ENCODE measurements around the gene POMC. TPM values are rescaled to one million over a fixed set of nuclear protein-coding genes. Genes with fewer than 3 reads are reported as not detected.
A peak's percentile ranks its signal among the peaks of the same experiment; 100 is the strongest.

Gene POMC
- total and polyA plus RNA-seq, 2 of the 13 experiments (the other 11 are each of a cell fraction or from before 2014, with no cell fraction given), result not detected

- FAIRE-seq (no peak), ATAC-seq (no peak), DNase-seq (ENCODE audit: low spot score) (no peak)
- WGBS (ENCODE audit: low lambda C conversion rate), result 48% methylated on average over 6 of the region's 10 CpGs
- Histone ChIP-seq H3K4me1 (ENCODE audit: insufficient read depth, low read length) (no peaks in the 10 kb centered on the region), H2AFZ (ENCODE audit: low read length) (no peak overlapping the region), H3K9ac (ENCODE audit: insufficient read depth, low read depth, low read length) (no peak overlapping the region), H4K20me1 (ENCODE audit: insufficient read depth, low read length) (no peaks in the 10 kb centered on the region), H3K36me3 (replicated peaks in 1 of 2; ENCODE audit: control insufficient read depth in 1 of 2, insufficient read depth in 2 of 2, low read length in 2 of 2) (no peaks in the 10 kb centered on the region), H3K79me2 (ENCODE audit: insufficient read depth, low read length) (no peaks in the 10 kb centered on the region), H3K27me3 (ENCODE audit: control insufficient read depth in 1 of 2, insufficient read depth in 2 of 2, low read length in 2 of 2) (peaks cover 6 to 29% of the 10 kb centered on the region in 2 experiments; a peak in 3 of 5 replicates), H3K4me3 (replicated peaks in 1 of 3; ENCODE audit: insufficient read depth in 1 of 3, low read depth in 2 of 3, low read length in 3 of 3) (no peak overlapping the region), H3K4me2 (ENCODE audit: low read depth, low read length) (no peak overlapping the region), H3K27ac (ENCODE audit: extremely low read length, insufficient read depth, low read length) (no peak overlapping the region), H3K9me3 (ENCODE audit: low read length) (no peaks in the 10 kb centered on the region)
- intact Hi-C loops (cut with micrococcal nuclease; ENCODE audit: unreplicated experiment) (no loop called here), in situ Hi-C loops (cut with HindIII; ENCODE audit: extremely low pct_ligation_motif_present, low pct_unique_long_range_greater_than_20kb) (no loop called here)
- ChIA-PET CTCF (ENCODE audit: low intra/inter-chr PET ratio, low total read pairs) (no interaction called here), POLR2A (no interaction called here)
- BruUV-seq (replicated peaks), result no TSS peak
- TF ChIP-seq GABPB1 (CRISPR knock-in tag; IDR thresholded peaks at IDR 0.05), result no peak
- no peak for TF ChIP-seq ZNF788 (CRISPR knock-in tag; IDR thresholded peaks at IDR 0.05; ENCODE audit: borderline replicate concordance)
- no peak for TF ChIP-seq NFIB (CRISPR knock-in tag; IDR thresholded peaks at IDR 0.05; ENCODE audit: borderline replicate concordance)
Measured at GRCh38 chr2:25160376-25160775, 8.0 kb downstream of the POMC start.

- H3K9me3 ChIP-seq (ENCODE audit: low read length), result no peaks in the 10 kb centered on the region
- no peaks in the 10 kb centered on the region for H4K20me1 ChIP-seq (ENCODE audit: insufficient read depth, low read length)
- H3K4me1 ChIP-seq (ENCODE audit: insufficient read depth, low read length), result no peaks in the 10 kb centered on the region
- peaks cover 6 to 29% of the 10 kb centered on the region in 2 experiments; a peak in 3 of 5 replicates for H3K27me3 ChIP-seq (ENCODE audit: control insufficient read depth in 1 of 2, insufficient read depth in 2 of 2, low read length in 2 of 2)
- CTCF ChIA-PET (ENCODE audit: low intra/inter-chr PET ratio, low total read pairs), result no interaction called here
- no peak for FAIRE-seq
- H3K4me3 ChIP-seq (replicated peaks in 1 of 3; ENCODE audit: insufficient read depth in 1 of 3, low read depth in 2 of 3, low read length in 3 of 3), result no peak overlapping the region
- H3K27ac ChIP-seq (ENCODE audit: extremely low read length, insufficient read depth, low read length), result no peak overlapping the region
- H3K4me2 ChIP-seq (ENCODE audit: low read depth, low read length), result no peak overlapping the region
- ATAC-seq, result peak; percentile 74
- no peaks in the 10 kb centered on the region for H3K36me3 ChIP-seq (replicated peaks in 1 of 2; ENCODE audit: control insufficient read depth in 1 of 2, insufficient read depth in 2 of 2, low read length in 2 of 2)
- no peak for DNase-seq (ENCODE audit: low spot score)
- H2AFZ ChIP-seq (ENCODE audit: low read length), result no peak overlapping the region
- POLR2A ChIA-PET, result no interaction called here
- no peaks in the 10 kb centered on the region for H3K79me2 ChIP-seq (ENCODE audit: insufficient read depth, low read length)
- intact Hi-C loops (cut with micrococcal nuclease; ENCODE audit: unreplicated experiment) (no loop called here), in situ Hi-C loops (cut with HindIII; ENCODE audit: extremely low pct_ligation_motif_present, low pct_unique_long_range_greater_than_20kb) (no loop called here)
- WGBS (ENCODE audit: low lambda C conversion rate), result 25% methylated on average over 8 of the region's 8 CpGs
- H3K9ac ChIP-seq (ENCODE audit: insufficient read depth, low read depth, low read length), result no peak overlapping the region
- BruUV-seq (replicated peaks), result no TSS peak
- no peak for TF ChIP-seq XBP1 (CRISPR knock-in tag; IDR thresholded peaks at IDR 0.05)
- no peak for TF ChIP-seq FIP1L1 (IDR thresholded peaks at IDR 0.05; ENCODE audit: borderline replicate concordance, insufficient read depth, low read depth, low read length)
- no peak for TF ChIP-seq ONECUT2 (CRISPR knock-in tag; IDR thresholded peaks at IDR 0.05)
- TF ChIP-seq ZNF737 (CRISPR knock-in tag; IDR thresholded peaks at IDR 0.05; ENCODE audit: borderline replicate concordance), result no peak
- no peak for TF ChIP-seq ZNF432 (CRISPR knock-in tag; IDR thresholded peaks at IDR 0.05; ENCODE audit: borderline replicate concordance)
- no peak for TF ChIP-seq NFKB2 (CRISPR knock-in tag; IDR thresholded peaks at IDR 0.05; ENCODE audit: borderline replicate concordance)
- TF ChIP-seq, protein P1, sequence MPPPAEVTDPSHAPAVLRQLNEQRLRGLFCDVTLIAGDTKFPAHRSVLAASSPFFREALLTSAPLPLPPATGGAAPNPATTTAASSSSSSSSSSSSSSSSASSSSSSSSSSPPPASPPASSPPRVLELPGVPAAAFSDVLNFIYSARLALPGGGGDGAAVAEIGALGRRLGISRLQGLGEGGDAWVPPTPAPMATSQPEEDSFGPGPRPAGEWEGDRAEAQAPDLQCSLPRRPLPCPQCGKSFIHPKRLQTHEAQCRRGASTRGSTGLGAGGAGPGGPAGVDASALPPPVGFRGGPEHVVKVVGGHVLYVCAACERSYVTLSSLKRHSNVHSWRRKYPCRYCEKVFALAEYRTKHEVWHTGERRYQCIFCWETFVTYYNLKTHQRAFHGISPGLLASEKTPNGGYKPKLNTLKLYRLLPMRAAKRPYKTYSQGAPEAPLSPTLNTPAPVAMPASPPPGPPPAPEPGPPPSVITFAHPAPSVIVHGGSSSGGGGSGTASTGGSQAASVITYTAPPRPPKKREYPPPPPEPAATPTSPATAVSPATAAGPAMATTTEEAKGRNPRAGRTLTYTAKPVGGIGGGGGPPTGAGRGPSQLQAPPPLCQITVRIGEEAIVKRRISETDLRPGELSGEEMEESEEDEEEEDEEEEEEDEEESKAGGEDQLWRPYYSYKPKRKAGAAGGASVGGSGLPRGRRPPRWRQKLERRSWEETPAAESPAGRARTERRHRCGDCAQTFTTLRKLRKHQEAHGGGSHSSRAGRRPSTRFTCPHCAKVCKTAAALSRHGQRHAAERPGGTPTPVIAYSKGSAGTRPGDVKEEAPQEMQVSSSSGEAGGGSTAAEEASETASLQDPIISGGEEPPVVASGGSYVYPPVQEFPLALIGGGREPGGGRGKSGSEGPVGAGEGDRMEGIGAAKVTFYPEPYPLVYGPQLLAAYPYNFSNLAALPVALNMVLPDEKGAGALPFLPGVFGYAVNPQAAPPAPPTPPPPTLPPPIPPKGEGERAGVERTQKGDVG (CRISPR knock-in tag; IDR thresholded peaks at IDR 0.05; ENCODE audit: borderline replicate concordance), result no peak
- no peak for TF ChIP-seq ZNF816 (CRISPR knock-in tag; IDR thresholded peaks at IDR 0.05; ENCODE audit: borderline replicate concordance)
- no peak for TF ChIP-seq ARNT (IDR thresholded peaks at IDR 0.05)
- TF ChIP-seq MYPOP (CRISPR knock-in tag; IDR thresholded peaks at IDR 0.05), result no peak
- no peak for TF ChIP-seq ZNF180 (CRISPR knock-in tag; IDR thresholded peaks at IDR 0.05; ENCODE audit: borderline replicate concordance, low read depth)
- no peak for TF ChIP-seq ZNF317 (CRISPR knock-in tag; IDR thresholded peaks at IDR 0.05)
- no peak for TF ChIP-seq TBX3 (IDR thresholded peaks at IDR 0.05; ENCODE audit: borderline replicate concordance)
Measured at GRCh38 chr2:25159949-25160348, 8.4 kb downstream of the POMC start.

All from HepG2 (cell line).